ENCODE measurements around the gene ARHGEF4.
"Not testable (repeated sequence)": the region's sequence is repeated elsewhere in the genome, so short reads cannot be mapped to it uniquely, and the experiment has no call there.

The ARHGEF4 gene

GRCh38 chr2:130884503-130884902 is 47.8 kb downstream of the ARHGEF4 start:
- no peak for DNase-seq (ENCODE audit: low read depth in 2 of 2)

DNA sequence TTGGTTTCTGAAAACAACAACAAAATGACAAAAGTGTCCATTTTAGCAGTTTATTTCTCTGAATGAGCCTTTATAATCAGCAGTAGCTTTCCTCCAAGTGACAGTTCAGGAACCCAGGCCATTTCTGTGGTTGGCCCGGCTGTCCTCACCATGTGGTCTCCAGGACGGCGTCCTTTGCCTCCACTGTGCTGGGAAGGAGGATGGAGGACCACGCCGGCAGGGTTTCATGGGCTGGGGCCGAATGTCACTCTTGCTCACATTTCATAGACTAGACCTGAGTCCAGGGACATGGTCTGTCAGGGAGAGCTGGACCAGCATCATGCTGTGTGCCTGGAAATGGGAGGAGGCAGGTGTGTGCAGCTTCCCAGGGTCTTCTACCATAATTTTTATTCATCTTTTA is 50.9 kb downstream of the ARHGEF4 start:
- DNase-seq (ENCODE audit: low read depth in 2 of 2), result no peak

DNA sequence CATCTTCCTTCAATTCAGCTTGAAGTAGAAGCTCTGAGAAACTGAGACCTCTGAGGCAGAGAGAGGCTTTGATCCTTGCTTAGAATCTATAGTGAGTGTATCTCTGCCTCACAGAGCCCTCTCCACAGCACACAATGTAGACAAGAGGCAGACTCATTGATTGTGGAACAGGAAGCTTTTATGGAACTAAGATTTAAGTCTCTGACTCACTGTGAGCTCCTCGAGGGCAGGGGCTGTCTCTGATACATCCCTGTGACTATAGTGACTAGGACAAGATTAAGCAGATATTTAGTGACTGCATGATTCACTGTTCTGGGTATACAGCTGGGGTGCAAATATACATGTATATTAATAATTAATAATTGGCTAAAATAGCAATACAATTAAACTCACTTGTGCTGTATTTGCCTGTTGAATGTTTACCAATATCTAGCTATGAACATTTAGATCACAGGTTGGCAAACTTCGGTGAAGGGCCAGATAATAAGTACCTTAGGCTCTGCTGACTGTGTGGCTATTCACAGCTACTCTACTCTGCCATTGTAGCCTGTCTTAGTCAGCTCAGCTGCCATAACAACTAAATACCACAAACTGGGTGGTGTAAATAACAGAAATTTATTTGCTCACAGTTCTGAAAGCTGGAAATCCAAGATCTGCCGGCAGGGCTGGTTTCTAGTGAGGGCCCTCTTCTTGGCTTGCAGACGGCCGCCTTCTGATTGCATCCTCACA is 54.4 kb downstream of the ARHGEF4 start:
- DNase-seq (ENCODE audit: low read depth in 2 of 2), result no peak

DNA sequence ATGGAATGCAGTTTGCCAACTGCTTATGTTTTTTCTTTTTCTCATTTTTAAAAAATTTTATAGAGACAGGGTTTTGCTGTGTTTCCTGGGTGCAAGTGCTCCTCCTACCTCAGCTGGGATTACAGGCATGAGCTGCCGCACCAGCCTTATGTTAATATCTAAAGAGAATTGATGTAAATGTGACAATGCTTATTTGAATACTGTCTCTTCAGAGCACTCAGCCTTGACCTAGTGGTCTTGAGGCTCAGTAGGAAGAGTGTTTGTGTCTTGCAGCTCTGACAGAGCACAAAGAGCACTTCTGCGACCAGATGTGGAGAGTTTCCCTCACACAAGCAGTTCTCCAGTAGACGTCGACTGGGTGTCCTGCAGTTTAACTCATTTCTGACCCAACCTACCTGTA is 55.3 kb downstream of the ARHGEF4 start:
- DNase-seq (ENCODE audit: low read depth in 2 of 2), result no peak

- no peak for DNase-seq (ENCODE audit: low read depth in 2 of 2)
These were observed 56.4 kb downstream of the ARHGEF4 start for GRCh38 chr2:130892793-130893785.

DNA sequence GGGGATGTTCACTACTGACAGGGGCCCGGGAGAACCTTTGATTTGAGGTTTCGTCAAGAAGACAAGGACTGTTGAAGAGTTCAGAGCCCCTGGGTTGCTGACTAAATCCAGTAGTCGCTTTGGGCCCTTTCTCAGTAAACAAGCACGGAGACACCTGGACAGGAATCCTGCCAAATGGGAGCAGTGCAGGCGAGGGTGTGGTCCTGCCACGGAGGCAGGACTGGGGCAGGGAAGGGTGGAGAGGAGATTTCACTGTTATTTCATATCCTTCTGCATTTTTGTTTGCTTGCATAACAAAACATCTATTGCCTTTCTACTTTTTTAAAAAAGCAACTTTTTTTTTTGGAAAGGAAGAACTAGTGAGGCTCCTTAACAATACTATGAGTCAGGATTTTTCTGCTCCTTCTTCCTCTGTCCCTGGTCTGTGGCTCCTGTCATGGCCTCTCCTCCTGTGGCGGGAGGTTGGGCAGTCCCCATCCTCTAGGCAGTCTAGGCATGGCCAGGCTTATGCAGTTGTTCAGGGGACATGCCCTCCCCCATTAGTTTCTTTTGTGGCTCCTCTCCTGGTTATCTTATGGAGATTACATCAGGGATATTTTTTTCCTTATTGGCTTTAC is 57.7 kb downstream of the ARHGEF4 start:
- DNase-seq (ENCODE audit: low read depth in 2 of 2), result no peak

DNA sequence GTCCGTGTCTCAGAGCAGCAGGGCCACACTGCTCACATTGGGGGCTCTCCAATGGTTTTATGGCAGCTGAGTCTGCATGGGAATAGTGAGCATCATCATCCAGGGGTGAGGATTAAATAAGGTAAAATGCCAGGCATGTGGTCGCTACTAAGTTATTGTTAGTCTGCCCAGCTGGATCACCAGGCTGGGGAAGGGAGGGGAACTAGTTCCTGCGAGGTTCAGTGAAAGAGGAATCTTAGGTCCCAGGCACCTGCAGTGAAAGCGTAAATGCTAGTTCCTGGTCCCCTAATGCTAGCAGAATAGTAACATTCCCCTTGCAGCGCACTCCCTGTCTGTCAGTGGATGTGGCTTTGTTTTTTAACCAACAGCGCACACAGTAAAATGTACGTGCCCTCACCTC is 60.1 kb downstream of the ARHGEF4 start:
- no peak for DNase-seq (ENCODE audit: low read depth in 2 of 2)

GRCh38 chr2:130898553-130898952 is 61.8 kb downstream of the ARHGEF4 start:
- no peak for DNase-seq (ENCODE audit: low read depth in 2 of 2)

- no peak for DNase-seq (ENCODE audit: low read depth in 2 of 2)
These were observed 62.6 kb downstream of the ARHGEF4 start for GRCh38 chr2:130899306-130899705.

DNA sequence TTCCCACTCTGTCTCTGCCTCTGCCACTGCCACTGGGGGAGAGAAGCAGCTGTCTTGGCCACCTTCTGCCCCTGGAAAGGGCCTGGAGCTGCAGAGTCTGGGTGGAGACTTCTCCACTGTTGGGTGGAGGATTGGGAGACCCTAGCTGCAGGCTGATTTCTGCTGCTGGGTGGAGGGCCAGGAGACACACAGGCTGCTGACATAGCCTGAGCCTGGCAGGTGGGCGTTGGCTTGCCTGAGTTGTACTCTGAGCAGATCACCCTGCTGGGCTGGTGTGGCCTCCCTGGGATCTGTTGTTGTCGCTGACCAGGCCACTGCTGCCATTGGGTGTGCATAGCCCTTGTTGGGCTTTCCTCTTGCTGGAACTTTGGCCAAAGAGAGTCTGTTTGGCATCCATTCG is 64.3 kb downstream of the ARHGEF4 start:
- DNase-seq (ENCODE audit: low read depth in 2 of 2), result no peak

- not testable (repeated sequence) for DNase-seq (ENCODE audit: low read depth in 2 of 2)
These were observed 64.9 kb downstream of the ARHGEF4 start for GRCh38 chr2:130901626-130902025.

GRCh38 chr2:130908832-130909231 is 72.1 kb downstream of the ARHGEF4 start:
- no peak for DNase-seq (ENCODE audit: low read depth in 2 of 2)

GRCh38 chr2:130910931-130911330 is 74.2 kb downstream of the ARHGEF4 start:
- DNase-seq (ENCODE audit: low read depth in 2 of 2), result no peak

GRCh38 chr2:130911482-130911881 is 74.8 kb downstream of the ARHGEF4 start:
- no peak for DNase-seq (ENCODE audit: low read depth in 2 of 2)

- DNase-seq (ENCODE audit: low read depth in 2 of 2), result no peak
These were observed 75.3 kb downstream of the ARHGEF4 start for GRCh38 chr2:130911996-130912395.

- no peak for DNase-seq (ENCODE audit: low read depth in 2 of 2)
These were observed 75.8 kb downstream of the ARHGEF4 start for GRCh38 chr2:130912471-130912870.

DNA sequence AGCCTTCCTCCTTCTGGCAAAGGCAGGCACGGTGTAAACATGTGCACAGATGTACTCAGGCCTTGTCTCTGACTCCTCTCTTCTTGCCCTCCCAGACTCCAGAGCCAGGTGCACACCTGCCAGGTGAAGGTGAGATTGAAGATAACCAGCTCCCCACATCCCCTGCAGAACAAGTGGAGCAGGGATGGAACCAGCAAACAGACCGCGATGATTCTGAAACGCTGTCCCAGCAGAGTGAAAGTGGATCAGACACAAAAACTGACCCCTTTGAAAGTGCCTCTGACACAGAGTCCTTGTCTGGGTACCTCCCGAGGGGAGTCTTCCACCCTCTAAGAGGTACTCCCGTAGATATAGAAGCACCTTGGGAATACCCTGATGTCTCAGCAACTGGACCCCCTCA is 77.2 kb downstream of the ARHGEF4 start:
- DNase-seq (ENCODE audit: low read depth in 2 of 2), result no peak

GRCh38 chr2:130915149-130915548 is 78.4 kb downstream of the ARHGEF4 start:
- no peak for DNase-seq (ENCODE audit: low read depth in 2 of 2)

DNA sequence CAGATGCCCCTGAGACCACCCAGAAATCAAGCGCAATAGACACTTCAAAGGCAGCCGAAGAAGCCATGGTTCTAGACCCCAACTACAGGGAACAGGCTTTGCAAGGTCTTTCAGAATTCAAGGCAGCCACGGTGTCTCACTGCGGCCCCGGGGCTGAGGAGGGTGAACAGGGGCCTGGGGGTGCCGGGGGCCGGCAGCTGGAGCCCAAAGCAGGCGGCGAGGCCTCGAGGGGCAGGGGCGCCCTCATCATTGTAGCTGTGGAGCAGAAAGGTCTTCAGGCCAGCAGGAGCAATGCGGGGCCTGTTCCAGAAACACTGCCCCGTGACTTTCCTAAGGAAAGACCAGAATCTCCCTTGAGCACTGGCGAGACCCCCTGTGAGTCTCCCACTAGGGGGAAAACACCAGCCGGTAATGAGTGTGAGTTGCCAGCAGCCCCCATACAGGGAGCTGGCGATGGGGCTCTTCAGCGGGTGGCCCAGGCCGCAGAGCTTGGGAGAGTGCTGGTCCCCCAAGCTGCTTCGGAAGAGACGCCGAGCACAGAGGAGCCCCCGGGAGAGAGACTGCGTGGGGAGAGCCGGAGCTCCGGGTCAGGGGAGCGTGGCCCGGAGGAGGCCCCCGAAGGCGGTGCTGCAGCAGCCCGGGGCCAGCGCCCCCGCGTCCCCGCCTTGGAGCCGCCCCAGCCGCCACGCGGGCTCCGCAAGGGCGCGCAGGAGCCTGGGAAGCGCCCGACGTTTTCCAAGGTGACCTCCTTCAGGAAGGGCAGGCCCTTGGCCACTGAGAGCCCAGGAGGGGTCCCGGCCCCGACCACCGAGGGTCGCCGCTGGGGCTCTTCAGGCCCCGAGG is 79.1 kb downstream of the ARHGEF4 start:
- no peak for DNase-seq (ENCODE audit: low read depth in 2 of 2)

DNA sequence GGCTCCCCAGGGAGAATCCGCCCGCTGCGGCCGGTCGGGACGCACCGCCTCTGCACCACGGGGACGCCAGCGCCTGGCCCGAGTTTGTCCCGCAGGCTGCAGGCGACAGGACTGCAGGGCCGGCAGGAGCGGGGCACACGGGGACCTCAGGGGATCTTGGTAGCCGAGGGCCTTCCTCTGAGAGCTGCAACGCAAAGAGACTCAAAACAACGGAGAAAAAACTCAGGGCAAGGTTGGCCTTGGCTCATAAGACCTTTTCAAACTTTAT is 79.7 kb downstream of the ARHGEF4 start:
- DNase-seq (ENCODE audit: low read depth in 2 of 2), result no peak

DNA sequence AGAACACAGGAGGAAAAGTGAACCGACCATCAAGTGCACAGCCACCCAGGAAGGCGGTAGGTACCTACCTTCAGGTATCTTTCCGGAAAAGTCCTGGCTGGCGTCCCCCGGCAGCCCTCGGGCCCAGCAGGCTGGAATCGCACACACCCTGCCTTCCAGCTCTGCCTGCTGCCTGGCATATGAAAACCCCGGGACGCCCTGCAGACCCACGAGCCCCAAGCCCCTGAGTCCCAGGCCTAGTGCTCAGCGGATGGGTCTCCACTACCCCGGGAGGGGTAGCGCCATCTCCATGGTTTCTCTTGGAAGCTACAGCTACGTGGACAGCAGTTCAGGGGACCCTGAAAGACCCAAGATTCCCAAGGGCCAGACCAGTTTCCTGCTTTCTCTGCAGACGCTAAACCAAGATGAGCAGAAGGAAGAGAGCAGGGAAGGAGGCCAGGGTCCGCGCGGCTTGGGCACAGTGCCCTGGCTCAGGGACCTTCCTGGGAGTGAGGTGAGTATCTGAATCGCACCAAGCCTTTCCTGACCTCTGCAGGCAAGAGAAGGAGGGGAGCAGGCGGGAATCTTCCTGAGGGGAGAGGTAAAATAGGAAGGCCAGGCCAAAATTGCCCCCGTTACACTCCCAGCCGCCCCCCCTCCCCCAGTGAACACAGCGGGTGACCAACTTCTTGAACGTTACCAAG is 80.4 kb downstream of the ARHGEF4 start:
- no peak for DNase-seq (ENCODE audit: low read depth in 2 of 2)

Measured in stimulated activated CD4-positive, alpha-beta T cell treated with anti-CD3 and anti-CD28 coated beads, Interleukin-12 subunit alpha, Interleukin-12 subunit beta, amount 100 ng/mL, for 24 hours (primary cell).